HepG2 (cell line): ENCODE data around the gene RPS28. TPM values are rescaled to one million over a fixed set of nuclear protein-coding genes. Genes with fewer than 3 reads are reported as not detected.

Experiments
- AKAP8 ChIP-seq: sonication (generic); formaldehyde crosslinking; IDR thresholded peaks from 2 replicates; pipeline ENCODE4 v1.5.1; 2020; ENCODE audit warnings: mild to moderate bottlenecking, missing genetic modification reagents
- BATF2 ChIP-seq: sonication (generic); formaldehyde crosslinking; IDR thresholded peaks from 2 replicates; pipeline ENCODE4 v1.8.0; 2022; ENCODE audit warnings: mild to moderate bottlenecking, missing genetic modification reagents, moderate library complexity
- CTCF ChIP-seq: sonication (generic); formaldehyde crosslinking; IDR thresholded peaks from 2 replicates; pipeline ENCODE4 v1.5.0; 2020; ENCODE audit warnings: mild to moderate bottlenecking, missing genetic modification reagents, moderate library complexity
- DZIP1 ChIP-seq: sonication (generic); formaldehyde crosslinking; IDR thresholded peaks from 2 replicates; pipeline ENCODE4 v1.5.0; 2020; ENCODE audit warnings: mild to moderate bottlenecking, missing genetic modification reagents
- HNRNPL ChIP-seq: fragments of 200-400 bp; formaldehyde crosslinking; IDR thresholded peaks from 2 replicates; pipeline ENCODE4 v1.6.1; 2017; ENCODE audit warnings: mild to moderate bottlenecking, low read depth, low read length
- NKX3-1 ChIP-seq: sonication (generic); formaldehyde crosslinking; IDR thresholded peaks from 2 replicates; pipeline ENCODE4 v1.5.0; 2020; ENCODE audit warnings: missing genetic modification reagents
- NONO ChIP-seq, 2 experiments: fragments of 450-650 bp in 1 of 2; sonication (generic) in 1 of 2; formaldehyde crosslinking in 1 of 2; IDR thresholded peaks in 1 of 2; conservative IDR thresholded peaks in 1 of 2; 2 replicates each; pipeline versions ENCODE4 v1.6.1 to v1.8.0; 2017 to 2022; ENCODE audit warnings: mild to moderate bottlenecking in 1 of 2, missing genetic modification reagents in 1 of 2, moderate library complexity in 1 of 2
- PCBP1 ChIP-seq: fragments of 200-400 bp; formaldehyde crosslinking; IDR thresholded peaks from 2 replicates; pipeline ENCODE4 v1.6.1; 2017; ENCODE audit warnings: mild to moderate bottlenecking, low read depth, low read length, borderline replicate concordance
- PCBP2 ChIP-seq: fragments of 200-400 bp; formaldehyde crosslinking; optimal IDR thresholded peaks from 2 replicates; pipeline ENCODE3; 2018; ENCODE audit warnings: low read length, low read depth; ENCODE audit not compliant: poor library complexity, severe bottlenecking
- POLR2A ChIP-seq, 2 experiments: IDR thresholded peaks; 2 replicates each; pipeline ENCODE4 v1.6.1; 2011; ENCODE audit warnings: low read depth in 2 of 2, low read length in 2 of 2, mild to moderate bottlenecking in 1 of 2, moderate library complexity in 1 of 2; ENCODE audit not compliant: insufficient read depth in 1 of 2
- POLR2G ChIP-seq: fragments of 200-400 bp; formaldehyde crosslinking; IDR thresholded peaks from 2 replicates; pipeline ENCODE4 v1.6.1; 2018; ENCODE audit warnings: mild to moderate bottlenecking, low read depth, low read length, moderate library complexity
- RAD21 ChIP-seq: fragments of 450-650 bp; formaldehyde crosslinking; IDR thresholded peaks from 2 replicates; pipeline ENCODE4 v1.5.0; 2020; ENCODE audit warnings: mild to moderate bottlenecking
- RBM22 ChIP-seq: fragments of 200-400 bp; formaldehyde crosslinking; optimal IDR thresholded peaks from 2 replicates; pipeline ENCODE3; 2017; ENCODE audit warnings: mild to moderate bottlenecking, low read length, moderate library complexity
- SALL1 ChIP-seq: sonication (generic); formaldehyde crosslinking; IDR thresholded peaks from 2 replicates; pipeline ENCODE4 v1.8.0; 2022; ENCODE audit warnings: mild to moderate bottlenecking, missing genetic modification reagents
- TEAD2 ChIP-seq: sonication (generic); formaldehyde crosslinking; IDR thresholded peaks from 2 replicates; pipeline ENCODE4 v1.9.0; 2021; ENCODE audit warnings: missing genetic modification reagents
- ZNF30 ChIP-seq: sonication (generic); formaldehyde crosslinking; IDR thresholded peaks from 2 replicates; pipeline ENCODE4 v1.5.0; 2020; ENCODE audit warnings: mild to moderate bottlenecking, missing genetic modification reagents
- ZNF547 ChIP-seq: sonication (generic); formaldehyde crosslinking; IDR thresholded peaks from 2 replicates; pipeline ENCODE4 v1.5.1; 2020; ENCODE audit warnings: mild to moderate bottlenecking, missing genetic modification reagents
- ZSCAN25 ChIP-seq: sonication (generic); formaldehyde crosslinking; IDR thresholded peaks from 2 replicates; pipeline ENCODE4 v1.8.0; 2022; ENCODE audit warnings: mild to moderate bottlenecking, missing genetic modification reagents
- polyA plus RNA-seq, 8 experiments: library from polyadenylated mRNA; depleted of rRNA in 3 of 8; stranded (reverse) in 7 of 8; unstranded in 1 of 8; fragments of >200 nt; fragmentation: Illumina TruSeq in 4 of 8; extraction: Trizol in 4 of 8; gene quantifications; 2 replicates each; pipeline versions ENCODE4 v1.2.1 to v1.2.3, GENCODE V29; 2011 to 2016; ENCODE audit warnings: low read depth in 4 of 8, missing spikeins in 1 of 8, mixed read lengths in 1 of 8; ENCODE audit not compliant: insufficient read depth in 1 of 8
- total RNA-seq, 5 experiments: library from RNA; depleted of rRNA; stranded (reverse); fragments of >200 nt; fragmentation: Illumina TruSeq; extraction: Trizol; gene quantifications; 2 replicates each; pipeline ENCODE4 v1.2.3, GENCODE V29; 2016; ENCODE audit warnings: low read depth in 1 of 5
- TF ChIP-seq, protein P1 (sequence below): IDR thresholded peaks from 2 replicates; pipeline ENCODE4 v1.6.1; 2012; ENCODE audit warnings: inconsistent platforms
- TF ChIP-seq, protein P2 (sequence below): sonication (generic); formaldehyde crosslinking; IDR thresholded peaks from 2 replicates; pipeline ENCODE4 v1.4.0; 2020; ENCODE audit warnings: missing genetic modification reagents
- TF ChIP-seq, protein P3 (sequence below): sonication (generic); formaldehyde crosslinking; IDR thresholded peaks from 2 replicates; pipeline ENCODE4 v1.9.0; 2022; ENCODE audit warnings: missing genetic modification reagents, mild to moderate bottlenecking, borderline replicate concordance

Gene RPS28
- total and polyA plus RNA-seq, 2 of the 13 experiments (the other 11 are each of a cell fraction or from before 2014, with no cell fraction given), result 281 to 545 TPM

- TF ChIP-seq DZIP1 (CRISPR knock-in tag) (no peak), RBM22 (peak; percentile 88), TEAD2 (CRISPR knock-in tag) (no peak), CTCF (peak; percentile 40), POLR2G (peak; percentile 69), NKX3-1 (CRISPR knock-in tag) (no peak), PCBP2 (no peak), SALL1 (CRISPR knock-in tag) (0 out of 2 replicates have a peak, but pooled peaks have one; percentile 10), ZNF547 (CRISPR knock-in tag) (0 out of 2 replicates have a peak, but pooled peaks have one; percentile 60), ZSCAN25 (no peak), BATF2 (no peak), NONO (IDR thresholded peaks at IDR 0.05) (no peak), NONO (CRISPR knock-in tag; conservative IDR thresholded peaks at IDR 0.05) (peak; percentile 35; the same call in 1 of the 2 replicates), RAD21 (no peak), ZNF30 (CRISPR knock-in tag) (no peak), POLR2A (IDR thresholded peaks at IDR 0.05; ENCODE audit: insufficient read depth in 1 of 2, low read depth in 2 of 2, low read length in 2 of 2) (peak in 1 of 2 experiments; percentile 79; a peak in 3 of 4 replicates), HNRNPL (peak; percentile 76; the same call in 1 of the 2 replicates), PCBP1 (peak; percentile 59; the same call in 1 of the 2 replicates), AKAP8 (peak; percentile 86; the same call in 1 of the 2 replicates)
- TF ChIP-seq, protein P1, sequence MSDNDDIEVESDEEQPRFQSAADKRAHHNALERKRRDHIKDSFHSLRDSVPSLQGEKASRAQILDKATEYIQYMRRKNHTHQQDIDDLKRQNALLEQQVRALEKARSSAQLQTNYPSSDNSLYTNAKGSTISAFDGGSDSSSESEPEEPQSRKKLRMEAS, result 0 out of 2 replicates have a peak, but pooled peaks have one; percentile 9
- TF ChIP-seq, protein P2, sequence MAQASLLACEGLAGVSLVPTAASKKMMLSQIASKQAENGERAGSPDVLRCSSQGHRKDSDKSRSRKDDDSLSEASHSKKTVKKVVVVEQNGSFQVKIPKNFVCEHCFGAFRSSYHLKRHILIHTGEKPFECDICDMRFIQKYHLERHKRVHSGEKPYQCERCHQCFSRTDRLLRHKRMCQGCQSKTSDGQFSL (CRISPR knock-in tag), result peak; percentile 63; the same call in 1 of the 2 replicates
- TF ChIP-seq, protein P3, sequence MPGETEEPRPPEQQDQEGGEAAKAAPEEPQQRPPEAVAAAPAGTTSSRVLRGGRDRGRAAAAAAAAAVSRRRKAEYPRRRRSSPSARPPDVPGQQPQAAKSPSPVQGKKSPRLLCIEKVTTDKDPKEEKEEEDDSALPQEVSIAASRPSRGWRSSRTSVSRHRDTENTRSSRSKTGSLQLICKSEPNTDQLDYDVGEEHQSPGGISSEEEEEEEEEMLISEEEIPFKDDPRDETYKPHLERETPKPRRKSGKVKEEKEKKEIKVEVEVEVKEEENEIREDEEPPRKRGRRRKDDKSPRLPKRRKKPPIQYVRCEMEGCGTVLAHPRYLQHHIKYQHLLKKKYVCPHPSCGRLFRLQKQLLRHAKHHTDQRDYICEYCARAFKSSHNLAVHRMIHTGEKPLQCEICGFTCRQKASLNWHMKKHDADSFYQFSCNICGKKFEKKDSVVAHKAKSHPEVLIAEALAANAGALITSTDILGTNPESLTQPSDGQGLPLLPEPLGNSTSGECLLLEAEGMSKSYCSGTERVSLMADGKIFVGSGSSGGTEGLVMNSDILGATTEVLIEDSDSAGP (CRISPR knock-in tag), result peak; percentile 38; the same call in 1 of the 2 replicates
Observed at GRCh38 chr19:8324186-8325050, 3.1 kb downstream of the RPS28 start (continued).
